HG03469 (cell line): ENCODE measurements around the gene CHD8.
"Not testable (repeated sequence)": the region's sequence is repeated elsewhere in the genome, so short reads cannot be mapped to it uniquely, and the experiment has no call there.

ENCODE experiments used
- ATAC-seq: cut with Tn5 transposase; IDR thresholded peaks from one replicate; pipeline ENCODE4 v1.9.1; 2021; ENCODE audit warnings: mild to moderate bottlenecking, moderate library complexity, moderate number of reproducible peaks; ENCODE audit not compliant: unreplicated experiment

CHD8 gene, protein sequence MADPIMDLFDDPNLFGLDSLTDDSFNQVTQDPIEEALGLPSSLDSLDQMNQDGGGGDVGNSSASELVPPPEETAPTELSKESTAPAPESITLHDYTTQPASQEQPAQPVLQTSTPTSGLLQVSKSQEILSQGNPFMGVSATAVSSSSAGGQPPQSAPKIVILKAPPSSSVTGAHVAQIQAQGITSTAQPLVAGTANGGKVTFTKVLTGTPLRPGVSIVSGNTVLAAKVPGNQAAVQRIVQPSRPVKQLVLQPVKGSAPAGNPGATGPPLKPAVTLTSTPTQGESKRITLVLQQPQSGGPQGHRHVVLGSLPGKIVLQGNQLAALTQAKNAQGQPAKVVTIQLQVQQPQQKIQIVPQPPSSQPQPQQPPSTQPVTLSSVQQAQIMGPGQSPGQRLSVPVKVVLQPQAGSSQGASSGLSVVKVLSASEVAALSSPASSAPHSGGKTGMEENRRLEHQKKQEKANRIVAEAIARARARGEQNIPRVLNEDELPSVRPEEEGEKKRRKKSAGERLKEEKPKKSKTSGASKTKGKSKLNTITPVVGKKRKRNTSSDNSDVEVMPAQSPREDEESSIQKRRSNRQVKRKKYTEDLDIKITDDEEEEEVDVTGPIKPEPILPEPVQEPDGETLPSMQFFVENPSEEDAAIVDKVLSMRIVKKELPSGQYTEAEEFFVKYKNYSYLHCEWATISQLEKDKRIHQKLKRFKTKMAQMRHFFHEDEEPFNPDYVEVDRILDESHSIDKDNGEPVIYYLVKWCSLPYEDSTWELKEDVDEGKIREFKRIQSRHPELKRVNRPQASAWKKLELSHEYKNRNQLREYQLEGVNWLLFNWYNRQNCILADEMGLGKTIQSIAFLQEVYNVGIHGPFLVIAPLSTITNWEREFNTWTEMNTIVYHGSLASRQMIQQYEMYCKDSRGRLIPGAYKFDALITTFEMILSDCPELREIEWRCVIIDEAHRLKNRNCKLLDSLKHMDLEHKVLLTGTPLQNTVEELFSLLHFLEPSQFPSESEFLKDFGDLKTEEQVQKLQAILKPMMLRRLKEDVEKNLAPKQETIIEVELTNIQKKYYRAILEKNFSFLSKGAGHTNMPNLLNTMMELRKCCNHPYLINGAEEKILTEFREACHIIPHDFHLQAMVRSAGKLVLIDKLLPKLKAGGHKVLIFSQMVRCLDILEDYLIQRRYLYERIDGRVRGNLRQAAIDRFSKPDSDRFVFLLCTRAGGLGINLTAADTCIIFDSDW (N-terminal part only)

GRCh38 chr14:21455912-21456667 lies at the start of gene CHD8:
TSS of gene CHD8 (minus strand) at chr14:21456123. CDS start at chr14:21431643, 24,480 bp downstream.
- ATAC-seq = peak; percentile 94

GRCh38 chr14:21505012-21505553 lies 49.2 kb upstream of the CHD8 start:
- ATAC-seq = peak; percentile 45

GRCh38 chr14:21503376-21503775 lies 47.5 kb upstream of the CHD8 start:
- ATAC-seq = no peak

DNA sequence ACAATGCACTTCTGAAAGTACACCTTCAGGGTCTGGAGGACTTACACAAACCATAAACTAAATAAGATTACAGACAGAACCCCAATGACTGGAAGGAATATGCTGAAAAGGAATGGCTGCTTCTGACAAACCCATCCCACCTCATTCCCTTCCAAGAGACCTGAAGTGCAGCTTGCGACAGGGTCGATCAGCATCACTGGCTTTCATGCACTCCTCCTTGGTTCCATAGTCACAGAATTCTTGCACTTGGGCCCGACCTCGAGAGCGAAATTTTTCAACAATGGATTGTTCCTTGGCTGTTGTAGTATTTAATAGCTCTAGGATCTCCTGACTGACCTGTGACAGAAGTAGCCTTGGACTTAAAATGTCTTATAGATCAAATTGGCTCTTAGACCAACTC lies 45.6 kb upstream of the CHD8 start:
- no peak for ATAC-seq

- no peak for ATAC-seq
These were observed 42.9 kb upstream of the CHD8 start for GRCh38 chr14:21498540-21499526.

- ATAC-seq = no peak
These were observed 40.5 kb upstream of the CHD8 start for GRCh38 chr14:21496453-21496852.

- no peak for ATAC-seq
These were observed 39.2 kb upstream of the CHD8 start for GRCh38 chr14:21494902-21495762.

- ATAC-seq = no peak
These were observed 30.7 kb upstream of the CHD8 start for GRCh38 chr14:21486640-21487087.

DNA sequence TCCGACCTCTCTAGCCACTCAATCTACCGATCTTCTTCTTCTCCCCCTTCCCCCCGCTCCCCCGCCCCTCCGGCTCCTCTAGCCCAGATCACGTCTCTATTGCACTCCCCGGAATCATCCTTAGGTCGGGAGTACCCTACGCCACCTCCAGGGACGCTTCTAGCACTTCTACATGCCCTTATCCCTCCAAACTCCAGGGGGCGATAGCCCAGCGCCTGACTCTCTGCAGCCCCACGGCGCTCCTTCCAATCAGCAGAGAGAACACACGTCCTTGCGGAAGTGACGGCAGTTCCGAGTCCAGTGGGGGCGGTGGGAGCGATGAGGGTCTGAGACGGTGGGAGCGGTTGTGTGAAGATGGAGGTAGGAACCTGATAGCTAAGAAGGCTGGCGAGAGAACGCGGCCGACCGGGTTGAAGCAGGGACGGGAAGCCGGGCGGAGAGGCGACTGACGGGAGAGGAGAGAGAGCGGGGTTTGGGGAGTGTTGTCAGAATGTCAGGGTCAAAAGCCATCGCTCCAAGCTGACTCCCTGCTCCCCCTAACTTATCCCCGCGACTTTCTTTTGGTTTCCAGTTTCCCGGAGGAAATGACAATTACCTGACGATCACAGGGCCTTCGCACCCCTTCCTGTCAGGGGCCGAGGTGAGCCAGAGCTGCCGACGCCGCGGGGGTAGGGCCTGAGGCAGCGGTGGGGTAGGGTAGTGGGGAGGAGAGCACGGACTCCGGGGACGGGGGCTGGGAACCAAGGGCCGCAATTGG lies 21.2 kb upstream of the CHD8 start, which contains the start of the genes RAB2B and TOX4:
RAB2B (minus strand) TSS at position 35 of the 757 bp plus-strand sequence. CDS start 87 bp downstream, outside the sequence.
TOX4 (plus strand) TSS at position 271 of the 757 bp plus-strand sequence; CDS start at position 355, 84 bp downstream.
- peak; percentile 99 for ATAC-seq

DNA sequence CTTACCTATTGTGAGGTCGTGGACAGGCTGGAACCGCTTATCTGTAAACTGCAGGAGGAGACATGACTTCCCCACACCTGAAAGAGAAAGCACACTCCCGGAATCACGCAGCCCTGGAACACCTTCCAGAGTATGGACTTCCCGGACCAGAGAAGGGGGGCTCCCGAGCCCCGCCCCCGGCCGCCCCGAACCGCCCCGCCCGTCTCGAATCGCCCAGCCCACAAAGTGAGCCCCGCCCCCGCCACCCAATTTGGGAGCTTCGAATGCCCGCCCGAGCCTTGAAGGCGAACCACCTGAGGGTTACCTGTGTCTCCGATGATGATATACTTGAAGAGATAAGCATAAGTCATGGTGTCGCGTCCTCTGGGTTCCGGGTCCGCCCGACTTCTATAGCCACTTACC lies 20.6 kb upstream of the CHD8 start:
- no peak for ATAC-seq

DNA sequence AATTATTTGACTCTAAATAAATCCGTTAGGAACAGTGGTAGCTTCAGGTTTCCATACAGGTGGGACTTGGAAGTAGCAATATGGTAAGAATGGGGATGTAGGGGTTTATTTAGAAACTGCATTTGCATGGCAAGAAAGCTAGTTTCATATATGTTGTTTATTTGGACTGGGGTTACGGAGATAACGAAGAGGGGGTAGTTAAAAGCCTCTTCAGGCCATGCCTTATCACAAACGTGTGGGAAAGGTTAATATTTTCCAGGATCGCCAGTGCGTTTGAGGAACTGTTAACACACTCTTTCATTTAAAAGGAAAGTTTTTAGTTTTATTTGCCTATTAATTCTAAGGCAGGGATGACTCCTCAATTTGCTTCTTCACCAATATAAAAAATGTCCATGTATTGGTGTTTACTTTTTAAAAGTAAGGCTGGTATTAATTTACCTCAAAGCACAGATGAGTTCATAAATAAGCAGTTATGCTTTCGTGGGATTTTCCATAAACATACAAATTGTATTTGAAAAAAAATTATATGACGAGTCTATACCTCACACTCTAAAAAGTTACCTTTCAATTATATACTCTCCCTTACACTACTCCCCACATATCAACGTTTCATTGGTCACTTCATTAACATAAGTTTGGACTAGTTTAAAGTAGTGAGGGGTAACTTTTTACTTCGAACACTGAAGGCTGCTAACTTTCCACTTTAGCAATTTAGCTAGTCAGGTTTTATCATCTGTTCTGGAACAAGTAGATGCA lies 20.0 kb upstream of the CHD8 start:
- ATAC-seq = peak; percentile 1

DNA sequence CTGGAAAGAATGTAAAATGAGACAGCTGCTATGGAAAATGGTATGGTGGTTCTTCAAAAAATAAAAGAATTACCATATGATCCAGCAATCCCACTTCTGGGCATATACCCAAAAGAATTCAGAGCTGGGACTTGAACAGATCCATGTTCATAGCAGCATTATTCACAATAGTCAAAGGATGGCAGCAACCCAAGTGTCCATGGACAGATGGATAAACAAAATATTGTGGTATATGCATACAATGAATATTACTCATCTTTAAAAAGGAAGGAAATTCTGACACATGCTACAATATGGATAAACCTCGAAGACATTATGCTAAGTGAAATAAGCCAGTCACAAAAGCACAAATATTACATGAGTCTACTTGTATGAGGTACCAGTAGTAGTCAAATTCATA lies 11.7 kb upstream of the CHD8 start:
- ATAC-seq = no peak

- no peak for ATAC-seq
These were observed 371 bp downstream of the CHD8 start for GRCh38 chr14:21455592-21455911.

GRCh38 chr14:21454843-21455544 lies 929 bp downstream of the CHD8 start:
- no peak for ATAC-seq

DNA sequence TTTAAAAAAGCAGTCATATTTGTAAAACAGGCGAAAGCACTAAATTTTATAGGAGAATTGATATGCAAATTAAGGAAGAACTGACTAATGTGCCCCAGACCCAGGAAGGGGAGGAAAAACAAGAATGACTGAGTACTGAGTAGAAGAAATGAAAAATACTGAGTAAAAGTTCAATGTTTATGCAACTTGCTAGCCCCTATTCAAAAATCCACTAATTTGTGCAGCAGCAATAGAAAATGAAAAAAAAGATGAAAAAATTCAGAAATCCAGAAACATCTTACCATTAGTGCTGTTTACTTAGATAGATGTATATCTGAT lies 6.1 kb downstream of the CHD8 start:
- no peak for ATAC-seq

GRCh38 chr14:21442657-21443056 lies 13.3 kb downstream of the CHD8 start:
- not testable (repeated sequence) for ATAC-seq
